MM.1S (cell line): ENCODE results near the gene TTC33.
"Not testable (repeated sequence)": the region's sequence is repeated elsewhere in the genome, so short reads cannot be mapped to it uniquely, and the experiment has no call there.

ENCODE experiments used
- DNase-seq: peaks from one replicate; pipeline ENCODE4 v3.0.0-alpha.2; 2015
- H2AFZ ChIP-seq: fragments of 300-600 bp; sonication (generic); 2 replicates; pipeline ENCODE4 v1.6.0; 2016; ENCODE audit warnings: antibody characterized with exemption, low read length
- H3F3A ChIP-seq: fragments of 300-600 bp; sonication (generic); 2 replicates; pipeline ENCODE4 v1.6.1; 2016; ENCODE audit warnings: mild to moderate bottlenecking, antibody characterized with exemption, low read length, moderate library complexity, mixed read lengths; ENCODE audit not compliant: insufficient read depth
- H3K27ac ChIP-seq: fragments of 300-600 bp; sonication (generic); 2 replicates; pipeline ENCODE4 v1.5.1; 2016; ENCODE audit warnings: mild to moderate bottlenecking, low read length
- H3K27me3 ChIP-seq: fragments of 300-600 bp; sonication (generic); replicated peaks from 2 replicates; pipeline ENCODE4 v1.6.0; 2016; ENCODE audit warnings: low read length; ENCODE audit not compliant: insufficient read depth
- H3K36me3 ChIP-seq: fragments of 300-600 bp; sonication (generic); replicated peaks from 2 replicates; pipeline ENCODE4 v1.6.1; 2016; ENCODE audit warnings: mild to moderate bottlenecking, low read length, mixed read lengths; ENCODE audit not compliant: insufficient read depth
- H3K4me1 ChIP-seq: fragments of 300-600 bp; sonication (generic); 2 replicates; pipeline ENCODE4 v1.6.1; 2016; ENCODE audit warnings: low read length, mixed read lengths
- H3K4me2 ChIP-seq: fragments of 300-600 bp; sonication (generic); 2 replicates; pipeline ENCODE4 v1.6.0; 2016; ENCODE audit warnings: low read depth, low read length
- H3K4me3 ChIP-seq: fragments of 300-600 bp; sonication (generic); 2 replicates; pipeline ENCODE4 v1.5.1; 2016; ENCODE audit warnings: low read length, mixed read lengths
- H3K79me2 ChIP-seq: fragments of 300-600 bp; sonication (generic); 2 replicates; pipeline ENCODE4 v1.6.1; 2016; ENCODE audit warnings: mixed run types, low read length, mixed read lengths
- H3K9ac ChIP-seq: fragments of 300-600 bp; sonication (generic); 2 replicates; pipeline ENCODE4 v1.6.1; 2016; ENCODE audit warnings: low read length, mixed read lengths
- H3K9me2 ChIP-seq: fragments of 300-600 bp; sonication (generic); replicated peaks from 2 replicates; pipeline ENCODE4 v1.6.1; 2016; ENCODE audit warnings: mild to moderate bottlenecking, low read length, mixed read lengths; ENCODE audit not compliant: insufficient read depth
- H3K9me3 ChIP-seq: fragments of 300-600 bp; sonication (generic); replicated peaks from 2 replicates; pipeline ENCODE4 v1.6.1; 2016; ENCODE audit warnings: mild to moderate bottlenecking, low read length, mixed read lengths; ENCODE audit not compliant: insufficient read depth
- H4K20me1 ChIP-seq: fragments of 300-600 bp; sonication (generic); 2 replicates; pipeline ENCODE4 v1.6.1; 2016; ENCODE audit warnings: mild to moderate bottlenecking, low read length, moderate library complexity, mixed read lengths; ENCODE audit not compliant: insufficient read depth
- EZH2 ChIP-seq: fragments of 300-600 bp; sonication (generic); optimal IDR thresholded peaks from 2 replicates; pipeline ENCODE3; 2017; ENCODE audit warnings: low read depth, mild to moderate bottlenecking, antibody characterized with exemption, low read length, mixed read lengths
- EZH2phosphoT487 ChIP-seq: fragments of 300-600 bp; sonication (generic); IDR thresholded peaks from 2 replicates; pipeline ENCODE4 v1.6.1; 2018; ENCODE audit warnings: antibody characterized with exemption, low read length
- TF ChIP-seq, protein P1 (sequence below): fragments of 300-600 bp; sonication (generic); IDR thresholded peaks from 2 replicates; pipeline ENCODE4 v1.5.1; 2016; ENCODE audit warnings: antibody characterized with exemption, low read length, mixed read lengths

TTC33 gene

GRCh38 chr5:40648150-40648549 is 107.6 kb downstream of the TTC33 start:
- Histone ChIP-seq H3K79me2 (no peaks in the 10 kb centered on the region), H3K9me3 (no peaks in the 10 kb centered on the region), H3K27ac (no peak overlapping the region), H3K36me3 (no peaks in the 10 kb centered on the region), H3K27me3 (no peaks in the 10 kb centered on the region), H3K9ac (no peak overlapping the region), H4K20me1 (no peaks in the 10 kb centered on the region), H2AFZ (no peak overlapping the region), H3K4me3 (no peak overlapping the region), H3K4me2 (no peak overlapping the region), H3F3A (no peaks in the 10 kb centered on the region), H3K4me1 (0 out of 2 replicates have a peak, but pooled peaks cover 6% of the 10 kb centered on the region), H3K9me2 (no peaks in the 10 kb centered on the region)
- DNase-seq = no peak
- TF ChIP-seq, protein P1, sequence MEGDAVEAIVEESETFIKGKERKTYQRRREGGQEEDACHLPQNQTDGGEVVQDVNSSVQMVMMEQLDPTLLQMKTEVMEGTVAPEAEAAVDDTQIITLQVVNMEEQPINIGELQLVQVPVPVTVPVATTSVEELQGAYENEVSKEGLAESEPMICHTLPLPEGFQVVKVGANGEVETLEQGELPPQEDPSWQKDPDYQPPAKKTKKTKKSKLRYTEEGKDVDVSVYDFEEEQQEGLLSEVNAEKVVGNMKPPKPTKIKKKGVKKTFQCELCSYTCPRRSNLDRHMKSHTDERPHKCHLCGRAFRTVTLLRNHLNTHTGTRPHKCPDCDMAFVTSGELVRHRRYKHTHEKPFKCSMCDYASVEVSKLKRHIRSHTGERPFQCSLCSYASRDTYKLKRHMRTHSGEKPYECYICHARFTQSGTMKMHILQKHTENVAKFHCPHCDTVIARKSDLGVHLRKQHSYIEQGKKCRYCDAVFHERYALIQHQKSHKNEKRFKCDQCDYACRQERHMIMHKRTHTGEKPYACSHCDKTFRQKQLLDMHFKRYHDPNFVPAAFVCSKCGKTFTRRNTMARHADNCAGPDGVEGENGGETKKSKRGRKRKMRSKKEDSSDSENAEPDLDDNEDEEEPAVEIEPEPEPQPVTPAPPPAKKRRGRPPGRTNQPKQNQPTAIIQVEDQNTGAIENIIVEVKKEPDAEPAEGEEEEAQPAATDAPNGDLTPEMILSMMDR = no peak
- TF ChIP-seq EZH2phosphoT487 = no peak
- no peak for TF ChIP-seq EZH2

- Histone ChIP-seq H3K4me2 (no peak overlapping the region), H3K9ac (no peak overlapping the region), H3K9me2 (no peaks in the 10 kb centered on the region), H3K27ac (no peak overlapping the region), H3K9me3 (no peaks in the 10 kb centered on the region), H3K36me3 (no peaks in the 10 kb centered on the region), H2AFZ (no peak overlapping the region), H4K20me1 (no peaks in the 10 kb centered on the region), H3K4me1 (no peaks in the 10 kb centered on the region), H3F3A (no peaks in the 10 kb centered on the region), H3K4me3 (no peak overlapping the region), H3K27me3 (no peaks in the 10 kb centered on the region), H3K79me2 (no peaks in the 10 kb centered on the region)
- TF ChIP-seq, protein P1 = no peak
- no peak for TF ChIP-seq EZH2
- no peak for TF ChIP-seq EZH2phosphoT487
- DNase-seq = no peak
Observed at GRCh38 chr5:40646266-40646665, 109.5 kb downstream of the TTC33 start.

GRCh38 chr5:40639531-40639930 is 116.2 kb downstream of the TTC33 start:
- not testable (repeated sequence) for H3F3A ChIP-seq, H3K9ac ChIP-seq, H3K4me3 ChIP-seq

DNA sequence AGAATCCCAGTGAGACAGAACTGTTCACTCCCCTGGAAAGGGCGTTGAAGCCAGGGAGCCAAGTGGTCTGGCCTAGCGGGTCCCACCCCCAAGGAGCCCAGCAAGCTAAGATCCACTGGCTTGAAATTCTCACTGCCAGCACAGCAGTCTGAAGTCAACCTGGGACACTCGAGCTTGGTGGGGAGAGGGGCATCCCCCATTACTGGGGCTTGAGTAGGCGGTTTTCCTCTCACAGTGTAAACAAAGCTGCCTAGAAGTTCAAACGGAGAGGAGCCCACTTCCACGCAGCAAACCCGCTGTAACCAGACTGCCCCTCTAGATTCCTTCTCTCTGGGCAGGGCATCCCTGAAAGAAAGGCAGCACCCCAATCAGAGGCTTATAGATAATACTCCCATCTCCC is 121.2 kb downstream of the TTC33 start:
- H3K79me2 ChIP-seq = no peaks in the 10 kb centered on the region
- no peak overlapping the region for H2AFZ ChIP-seq
- no peaks in the 10 kb centered on the region for H3F3A ChIP-seq
- H3K36me3 ChIP-seq = no peaks in the 10 kb centered on the region
- H3K9me3 ChIP-seq = no peaks in the 10 kb centered on the region
- DNase-seq = no peak
- no peak overlapping the region for H3K9ac ChIP-seq
- H3K27me3 ChIP-seq = no peaks in the 10 kb centered on the region
- H3K27ac ChIP-seq = no peak overlapping the region
- no peaks in the 10 kb centered on the region for H3K4me1 ChIP-seq
- H3K4me2 ChIP-seq = no peak overlapping the region
- H3K9me2 ChIP-seq = no peaks in the 10 kb centered on the region
- TF ChIP-seq, protein P1 = no peak
- TF ChIP-seq EZH2phosphoT487 (no peak), EZH2 (no peak)
- H4K20me1 ChIP-seq = no peaks in the 10 kb centered on the region
- no peak overlapping the region for H3K4me3 ChIP-seq

More at GRCh38 chr5:40639531-40639930, 116.2 kb downstream of the TTC33 start:
- DNase-seq, H3K79me2 ChIP-seq, H3K9me3 ChIP-seq, H3K36me3 ChIP-seq, H3K4me2 ChIP-seq, H3K9me2 ChIP-seq, H3K27me3 ChIP-seq, H3K4me1 ChIP-seq, H3K27ac ChIP-seq, H2AFZ ChIP-seq, H4K20me1 ChIP-seq: not testable (repeated sequence)
